GM12864 (cell line): ENCODE results near the gene CCL8.

ENCODE experiments used
- DNase-seq: peaks from one replicate; pipeline ENCODE4 v3.0.0-alpha.2; 2011; ENCODE audit warnings: low read depth
- H3K4me3 ChIP-seq: 2 replicates; pipeline ENCODE4 v1.5.1; 2011; ENCODE audit warnings: mild to moderate bottlenecking, low read depth, low read length, control low read depth
- TF ChIP-seq, protein P1 (sequence below): IDR thresholded peaks from 2 replicates; pipeline ENCODE4 v1.5.1; 2011; ENCODE audit warnings: low read depth, mild to moderate bottlenecking, moderate library complexity, low read length, control low read depth, inconsistent platforms; ENCODE audit errors: missing control alignments

CCL8 gene

DNA sequence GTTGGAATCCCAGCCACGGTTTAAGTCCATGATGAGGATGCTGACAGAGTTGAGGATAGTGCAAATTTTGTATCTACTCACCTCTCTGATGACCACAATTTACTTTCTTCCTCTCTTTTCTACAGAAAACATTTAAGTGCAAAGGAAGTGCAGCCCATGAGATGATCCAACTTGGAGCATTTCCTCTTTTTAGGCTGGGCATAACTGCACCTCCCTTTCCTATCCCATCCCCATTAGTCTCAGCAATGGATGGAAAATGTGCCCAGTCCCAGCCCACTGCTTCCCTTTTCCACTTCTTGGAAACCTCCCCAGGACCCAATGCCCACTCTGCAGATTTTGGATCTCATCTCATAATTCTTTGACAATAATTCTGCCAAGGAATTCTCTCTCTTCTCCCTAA, 16.6 kb upstream of the CCL8 start:
- no peak for DNase-seq
- no peak overlapping the region for H3K4me3 ChIP-seq
- TF ChIP-seq, protein P1, sequence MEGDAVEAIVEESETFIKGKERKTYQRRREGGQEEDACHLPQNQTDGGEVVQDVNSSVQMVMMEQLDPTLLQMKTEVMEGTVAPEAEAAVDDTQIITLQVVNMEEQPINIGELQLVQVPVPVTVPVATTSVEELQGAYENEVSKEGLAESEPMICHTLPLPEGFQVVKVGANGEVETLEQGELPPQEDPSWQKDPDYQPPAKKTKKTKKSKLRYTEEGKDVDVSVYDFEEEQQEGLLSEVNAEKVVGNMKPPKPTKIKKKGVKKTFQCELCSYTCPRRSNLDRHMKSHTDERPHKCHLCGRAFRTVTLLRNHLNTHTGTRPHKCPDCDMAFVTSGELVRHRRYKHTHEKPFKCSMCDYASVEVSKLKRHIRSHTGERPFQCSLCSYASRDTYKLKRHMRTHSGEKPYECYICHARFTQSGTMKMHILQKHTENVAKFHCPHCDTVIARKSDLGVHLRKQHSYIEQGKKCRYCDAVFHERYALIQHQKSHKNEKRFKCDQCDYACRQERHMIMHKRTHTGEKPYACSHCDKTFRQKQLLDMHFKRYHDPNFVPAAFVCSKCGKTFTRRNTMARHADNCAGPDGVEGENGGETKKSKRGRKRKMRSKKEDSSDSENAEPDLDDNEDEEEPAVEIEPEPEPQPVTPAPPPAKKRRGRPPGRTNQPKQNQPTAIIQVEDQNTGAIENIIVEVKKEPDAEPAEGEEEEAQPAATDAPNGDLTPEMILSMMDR, result no peak

DNA sequence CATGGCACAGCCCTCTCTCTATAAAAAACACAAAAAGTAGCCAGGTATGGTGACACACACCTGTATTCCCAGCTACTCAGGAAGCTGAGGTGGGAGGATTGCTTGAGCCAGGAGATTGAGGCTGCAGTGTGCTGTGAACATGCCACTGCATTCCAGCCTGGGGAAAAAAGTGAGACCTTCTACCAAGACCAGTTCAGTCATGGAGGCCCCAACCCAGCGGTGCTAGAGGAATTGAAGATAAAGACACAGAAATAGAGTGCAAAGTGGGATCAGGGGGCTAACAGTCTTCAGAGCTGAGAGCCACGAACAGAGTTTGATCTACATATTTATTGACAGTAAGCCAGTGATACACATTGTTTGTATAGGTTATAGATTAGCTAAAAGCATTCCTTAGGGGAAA, 15.6 kb upstream of the CCL8 start:
- DNase-seq, result no peak
- TF ChIP-seq, protein P1, result no peak

DNA sequence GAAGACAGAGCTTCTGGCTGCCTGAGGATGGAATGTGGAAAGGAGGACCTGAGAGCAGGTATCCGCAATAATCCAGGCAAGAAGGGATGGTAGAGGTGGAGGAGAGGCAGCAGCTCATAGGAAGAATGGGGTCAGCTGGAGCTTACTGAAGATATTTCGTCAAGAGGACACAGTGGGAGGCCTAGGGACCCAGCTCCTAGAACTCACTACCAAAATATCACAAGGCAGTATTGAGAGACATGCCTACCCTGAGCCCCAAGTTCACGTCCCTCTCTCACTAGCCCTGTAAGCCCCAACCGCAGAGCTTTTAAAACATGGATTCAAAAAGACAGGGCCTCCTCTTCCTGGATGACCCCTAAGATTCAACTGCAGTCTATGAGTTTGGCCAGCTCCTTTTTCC, 14.2 kb upstream of the CCL8 start:
- H3K4me3 ChIP-seq, result no peak overlapping the region
- no peak for DNase-seq
- TF ChIP-seq, protein P1, result no peak

More for the DNA sequence above, 15.6 kb upstream of the CCL8 start:
- H3K4me3 ChIP-seq, result no peak overlapping the region

DNA sequence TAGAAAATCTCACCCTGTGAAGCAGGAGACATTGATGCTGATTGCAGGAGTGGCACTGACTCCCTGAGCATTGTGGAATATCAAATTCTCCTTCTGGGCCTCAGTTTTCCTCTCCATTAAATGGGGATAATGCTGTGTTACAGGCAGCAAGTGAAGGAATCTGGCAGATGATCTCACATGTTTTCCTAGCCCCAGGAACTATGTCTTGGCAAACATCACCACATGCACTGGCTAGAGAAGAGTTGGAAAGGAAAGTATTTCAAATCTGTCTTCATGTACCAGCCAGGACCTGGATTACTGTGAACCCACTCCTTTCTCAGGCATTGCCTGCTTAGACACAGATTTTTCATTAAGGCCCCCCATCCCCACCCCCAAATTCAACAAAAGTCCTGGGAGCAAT, 13.6 kb upstream of the CCL8 start:
- TF ChIP-seq, protein P1, result no peak
- H3K4me3 ChIP-seq, result no peak overlapping the region
- no peak for DNase-seq

DNA sequence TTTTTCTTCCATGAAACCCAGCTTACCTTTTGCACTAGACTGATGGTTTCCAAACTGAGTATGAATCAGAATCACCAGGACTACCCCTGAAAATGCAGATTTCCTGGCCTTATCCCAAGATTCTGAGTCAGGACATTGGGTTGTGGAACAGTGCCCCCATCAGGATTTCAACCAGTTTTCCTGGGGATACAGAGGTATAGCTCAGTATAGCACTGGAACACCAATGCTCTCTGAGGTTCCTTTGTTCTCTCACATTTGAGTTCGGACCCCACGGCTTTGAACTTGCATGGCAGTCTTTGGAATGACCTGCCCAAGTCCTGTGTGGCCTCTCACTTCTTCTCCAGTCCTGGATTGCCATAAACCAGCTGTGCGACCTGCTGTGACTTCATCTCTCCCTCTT, 12.8 kb upstream of the CCL8 start:
- no peak overlapping the region for H3K4me3 ChIP-seq
- no peak for DNase-seq
- TF ChIP-seq, protein P1, result no peak

DNA sequence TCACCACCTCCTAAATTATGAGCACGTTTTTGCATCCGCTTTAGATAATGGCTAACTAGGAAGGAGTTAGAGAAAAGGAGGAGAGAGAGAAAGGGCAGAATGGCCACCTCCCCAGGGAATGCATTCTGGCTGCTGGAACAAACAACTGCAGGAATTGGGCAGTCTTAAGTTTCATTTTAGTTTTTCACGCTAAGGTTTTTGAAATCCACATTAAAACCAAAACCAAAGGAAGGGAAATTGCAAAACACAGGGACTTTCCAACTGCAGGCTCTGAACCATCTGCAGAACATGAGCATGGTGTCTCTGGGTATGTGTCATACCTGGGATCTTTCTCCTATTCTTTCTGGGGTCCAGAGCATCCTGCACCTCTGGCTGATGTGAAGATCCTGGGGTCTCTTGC, 12.1 kb upstream of the CCL8 start:
- TF ChIP-seq, protein P1, result no peak
- H3K4me3 ChIP-seq, result no peak overlapping the region
- DNase-seq, result no peak

DNA sequence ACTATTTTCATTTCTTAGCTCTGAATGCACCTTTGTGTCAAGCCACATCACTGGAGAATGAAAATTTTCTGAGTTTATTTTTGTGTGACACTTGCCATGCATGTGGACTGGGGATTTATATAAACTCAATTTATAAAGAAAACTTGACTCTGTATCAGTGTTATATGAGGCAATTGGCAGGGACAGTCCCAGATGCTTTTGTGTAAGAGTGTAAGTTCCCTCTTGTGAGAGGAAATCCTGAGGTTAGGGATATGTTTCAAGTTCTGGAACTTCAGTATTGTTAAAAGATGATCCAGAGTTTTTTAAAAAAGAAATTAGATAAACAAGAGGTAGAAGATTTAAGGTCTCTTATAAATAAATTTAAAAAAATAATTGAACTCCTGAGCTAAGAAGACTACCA, 10.9 kb upstream of the CCL8 start:
- TF ChIP-seq, protein P1, result no peak
- DNase-seq, result no peak
- H3K4me3 ChIP-seq, result no peak overlapping the region
